Ascending aorta (tissue), 2 donors: Measurements from ENCODE around the gene DUSP22. TPM values are rescaled to one million over a fixed set of nuclear protein-coding genes. Genes with fewer than 3 reads are reported as not detected.
A peak's percentile ranks its signal among the peaks of the same experiment; 100 is the strongest.

Source experiments
- DNase-seq, 2 donors: peaks; one replicate each; pipeline ENCODE4 v3.0.0-alpha.2; 2019; ENCODE audit warnings: low spot score in 2 of 2
- H3K27ac ChIP-seq, 2 donors: fragments of 200-600 bp; sonication (generic); one replicate each; pipeline ENCODE4 v1.5.1; 2016 to 2017; ENCODE audit warnings: mild to moderate bottlenecking in 1 of 2
- H3K27me3 ChIP-seq: fragments of 200-600 bp; sonication (generic); one replicate; pipeline ENCODE4 v1.5.1; 2017
- H3K36me3 ChIP-seq, 2 donors: fragments of 200-600 bp; sonication (generic); one replicate each; pipeline ENCODE4 v1.5.1; 2016
- H3K4me1 ChIP-seq, 2 donors: fragments of 200-600 bp; sonication (generic); one replicate each; pipeline ENCODE4 v1.5.1; 2016 to 2017; ENCODE audit warnings: mild to moderate bottlenecking in 1 of 2
- H3K4me3 ChIP-seq, 2 donors: fragments of 200-600 bp; sonication (generic); one replicate each; pipeline ENCODE4 v1.5.1; 2016 to 2017; ENCODE audit warnings: mild to moderate bottlenecking in 1 of 2
- H3K9me3 ChIP-seq, 2 donors: fragments of 200-600 bp; sonication (generic); one replicate each; pipeline ENCODE4 v1.5.1; 2016
- CTCF ChIP-seq, 3 experiments: fragments of 200-600 bp in 2 of 3; fragments of 450-650 bp in 1 of 3; sonication (generic) in 2 of 3; IDR thresholded peaks; one replicate each; pipeline ENCODE4 v1.5.1; 2016 to 2019; ENCODE audit warnings: antibody characterized with exemption in 3 of 3, mild to moderate bottlenecking in 1 of 3, moderate library complexity in 1 of 3
- intact Hi-C: fragments of 100-400 bp; cut with DNase I; formaldehyde crosslinking; loops from one replicate; pipeline ENCODE4 v1.15.1; 2023
- total RNA-seq: library from RNA; depleted of rRNA; stranded (reverse); fragments of >200 nt; gene quantifications from one replicate; pipeline ENCODE4 v1.1.0, GENCODE V29; 2016

DUSP22 gene
- total RNA-seq, 1 donor from 2014 or later: 216 TPM

- TF ChIP-seq CTCF (IDR thresholded peaks at IDR 0.05): no peak
- no peak for DNase-seq
Observed at GRCh38 chr6:355373-356208, 63.3 kb downstream of the DUSP22 start.

GRCh38 chr6:356828-357251, 64.6 kb downstream of the DUSP22 start:
- Histone ChIP-seq H3K27ac (no peak overlapping the region), H3K9me3 (no peaks in the 10 kb centered on the region), H3K4me3 (no peak overlapping the region), H3K27me3 (no peaks in the 10 kb centered on the region), H3K36me3 (no peaks in the 10 kb centered on the region), H3K4me1 (no peaks in the 10 kb centered on the region)
- peak in 1 of 2 donors; percentile 64 for DNase-seq
- intact Hi-C loops: no loop called here
- TF ChIP-seq CTCF (IDR thresholded peaks at IDR 0.05): no peak

More at GRCh38 chr6:355373-356208, 63.3 kb downstream of the DUSP22 start:
- Histone ChIP-seq H3K9me3 (no peaks in the 10 kb centered on the region), H3K4me1 (no peaks in the 10 kb centered on the region), H3K36me3 (peaks cover 0 to 7% of the 10 kb centered on the region in 2 donors), H3K27me3 (no peaks in the 10 kb centered on the region), H3K4me3 (no peak overlapping the region), H3K27ac (no peak overlapping the region)
- intact Hi-C loops: no loop called here

GRCh38 chr6:357261-357790, 65.0 kb downstream of the DUSP22 start:
- intact Hi-C loops: no loop called here

GRCh38 chr6:357791-358341, 65.6 kb downstream of the DUSP22 start:
- Histone ChIP-seq H3K4me1 (no peaks in the 10 kb centered on the region), H3K27me3 (no peaks in the 10 kb centered on the region), H3K27ac (no peak overlapping the region), H3K9me3 (peaks cover 0 to 2% of the 10 kb centered on the region in 2 donors), H3K36me3 (no peaks in the 10 kb centered on the region), H3K4me3 (no peak overlapping the region)
- TF ChIP-seq CTCF (IDR thresholded peaks at IDR 0.05): no peak
- intact Hi-C loops: no loop called here
- DNase-seq: no peak

More at GRCh38 chr6:357261-357790, 65.0 kb downstream of the DUSP22 start:
- TF ChIP-seq CTCF (IDR thresholded peaks at IDR 0.05): no peak
- Histone ChIP-seq H3K27me3 (no peaks in the 10 kb centered on the region), H3K36me3 (no peaks in the 10 kb centered on the region), H3K9me3 (no peaks in the 10 kb centered on the region), H3K27ac (no peak overlapping the region), H3K4me3 (no peak overlapping the region), H3K4me1 (no peaks in the 10 kb centered on the region)
- DNase-seq: no peak

- peak in 1 of 2 donors; percentile 65 for DNase-seq
- no peaks in the 10 kb centered on the region for H3K36me3 ChIP-seq
- no peak for TF ChIP-seq CTCF (IDR thresholded peaks at IDR 0.05)
- H3K4me3 ChIP-seq: no peak overlapping the region
- no peak overlapping the region for H3K27ac ChIP-seq
- intact Hi-C loops: no loop called here
- H3K4me1 ChIP-seq: no peaks in the 10 kb centered on the region
- H3K9me3 ChIP-seq: peaks cover 0 to 7% of the 10 kb centered on the region in 2 donors
- H3K27me3 ChIP-seq: no peaks in the 10 kb centered on the region
Observed at GRCh38 chr6:358432-358831, 66.1 kb downstream of the DUSP22 start.
